ENCODE data around the gene FYN. TPM values are rescaled to one million over a fixed set of nuclear protein-coding genes. Genes with fewer than 3 reads are reported as not detected.

The FYN gene
- total RNA-seq, 1 experiment from 2014 or later, result 37.8 TPM

DNA sequence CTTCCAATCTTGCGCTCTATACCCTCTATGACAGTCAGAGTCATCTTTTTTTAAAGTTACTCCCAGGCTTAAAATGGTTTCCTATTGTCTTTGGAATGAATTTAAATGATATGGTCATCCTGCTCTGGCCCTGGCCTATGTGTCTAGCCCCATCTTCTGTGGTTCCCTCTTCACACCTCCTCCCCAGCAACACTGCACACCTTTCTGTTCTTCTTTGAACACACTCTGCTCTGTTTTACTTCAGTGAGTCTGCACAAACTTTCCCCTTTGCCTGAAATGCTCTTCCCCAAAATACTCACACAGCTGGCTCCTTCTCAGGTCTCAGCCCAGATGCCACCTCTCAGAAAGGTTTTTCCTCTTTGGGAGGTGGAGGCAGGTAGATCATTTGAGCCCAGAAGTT is 132.7 kb downstream of the FYN start:
- H3K4me1 Mint-ChIP-seq (ENCODE audit: insufficient read depth, unreplicated experiment), result peaks cover 22% of the 10 kb centered on the region
- no TSS peak for BruUV-seq (replicated peaks)
- H3K27ac Mint-ChIP-seq (ENCODE audit: low read depth, unreplicated experiment), result no peak overlapping the region
- CTCF ChIA-PET, result interaction anchor here (0.6 to 2.9 kb wide), 5 partner anchors 17 to 44 kb away, joined by 3 to 14 read pairs (median 3); no protein-coding TSS in a partner anchor
- intact Hi-C loops (cut with micrococcal nuclease), result no loop called here
- H3K9me3 Mint-ChIP-seq (ENCODE audit: unreplicated experiment), result no peaks in the 10 kb centered on the region
- POLR2A ChIA-PET, result no interaction called here
- no peaks in the 10 kb centered on the region for H3K27me3 Mint-ChIP-seq (ENCODE audit: insufficient read depth, unreplicated experiment)
- no peaks in the 10 kb centered on the region for H3K36me3 Mint-ChIP-seq (ENCODE audit: insufficient read depth, unreplicated experiment)
- no peak overlapping the region for H3K4me3 Mint-ChIP-seq (ENCODE audit: unreplicated experiment)
- TF ChIP-seq, protein P1, sequence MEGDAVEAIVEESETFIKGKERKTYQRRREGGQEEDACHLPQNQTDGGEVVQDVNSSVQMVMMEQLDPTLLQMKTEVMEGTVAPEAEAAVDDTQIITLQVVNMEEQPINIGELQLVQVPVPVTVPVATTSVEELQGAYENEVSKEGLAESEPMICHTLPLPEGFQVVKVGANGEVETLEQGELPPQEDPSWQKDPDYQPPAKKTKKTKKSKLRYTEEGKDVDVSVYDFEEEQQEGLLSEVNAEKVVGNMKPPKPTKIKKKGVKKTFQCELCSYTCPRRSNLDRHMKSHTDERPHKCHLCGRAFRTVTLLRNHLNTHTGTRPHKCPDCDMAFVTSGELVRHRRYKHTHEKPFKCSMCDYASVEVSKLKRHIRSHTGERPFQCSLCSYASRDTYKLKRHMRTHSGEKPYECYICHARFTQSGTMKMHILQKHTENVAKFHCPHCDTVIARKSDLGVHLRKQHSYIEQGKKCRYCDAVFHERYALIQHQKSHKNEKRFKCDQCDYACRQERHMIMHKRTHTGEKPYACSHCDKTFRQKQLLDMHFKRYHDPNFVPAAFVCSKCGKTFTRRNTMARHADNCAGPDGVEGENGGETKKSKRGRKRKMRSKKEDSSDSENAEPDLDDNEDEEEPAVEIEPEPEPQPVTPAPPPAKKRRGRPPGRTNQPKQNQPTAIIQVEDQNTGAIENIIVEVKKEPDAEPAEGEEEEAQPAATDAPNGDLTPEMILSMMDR (IDR thresholded peaks at IDR 0.05; ENCODE audit: unreplicated experiment), result no peak
- no peak for DNase-seq (ENCODE audit: unreplicated experiment)

DNA sequence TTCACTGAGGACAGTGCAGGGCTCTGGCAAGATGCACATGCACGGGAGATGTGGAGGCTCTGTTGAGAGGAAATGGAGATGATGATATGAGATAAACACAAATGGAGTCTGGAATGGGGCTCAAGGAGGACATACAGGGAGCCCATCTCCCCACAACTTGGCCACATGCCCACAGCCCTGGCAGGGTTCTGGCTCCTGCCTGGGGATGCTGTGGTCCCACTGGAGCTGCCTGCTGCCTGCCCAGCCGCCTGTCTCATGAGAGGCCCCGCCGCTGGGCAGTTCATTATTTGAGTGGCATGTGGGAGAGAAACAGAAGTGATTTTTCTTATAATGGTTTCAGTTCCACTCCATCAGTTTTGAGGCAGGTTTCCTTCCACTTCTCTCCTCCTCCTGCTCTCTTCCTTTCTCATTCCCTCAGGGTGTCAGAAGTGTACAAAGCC is 134.0 kb downstream of the FYN start:
- Mint-ChIP-seq H3K9me3 (ENCODE audit: unreplicated experiment) (no peaks in the 10 kb centered on the region), H3K36me3 (ENCODE audit: insufficient read depth, unreplicated experiment) (no peaks in the 10 kb centered on the region), H3K27me3 (ENCODE audit: insufficient read depth, unreplicated experiment) (no peaks in the 10 kb centered on the region), H3K4me3 (ENCODE audit: unreplicated experiment) (no peak overlapping the region), H3K27ac (ENCODE audit: low read depth, unreplicated experiment) (no peak overlapping the region), H3K4me1 (ENCODE audit: insufficient read depth, unreplicated experiment) (peaks cover 17% of the 10 kb centered on the region)
- TF ChIP-seq, protein P1 (IDR thresholded peaks at IDR 0.05; ENCODE audit: unreplicated experiment), result no peak
- intact Hi-C loops (cut with micrococcal nuclease), result no loop called here
- ChIA-PET POLR2A (interaction anchor here (0.7 kb wide), 1 partner anchor 233 kb away, joined by 4 read pairs; no protein-coding TSS in a partner anchor), CTCF (interaction anchor here (0.9 to 2.9 kb wide), 2 partner anchors 17 to 303 kb away, joined by 3 to 14 read pairs; no protein-coding TSS in a partner anchor)
- DNase-seq (ENCODE audit: unreplicated experiment), result no peak
- BruUV-seq (replicated peaks), result no TSS peak

DNA sequence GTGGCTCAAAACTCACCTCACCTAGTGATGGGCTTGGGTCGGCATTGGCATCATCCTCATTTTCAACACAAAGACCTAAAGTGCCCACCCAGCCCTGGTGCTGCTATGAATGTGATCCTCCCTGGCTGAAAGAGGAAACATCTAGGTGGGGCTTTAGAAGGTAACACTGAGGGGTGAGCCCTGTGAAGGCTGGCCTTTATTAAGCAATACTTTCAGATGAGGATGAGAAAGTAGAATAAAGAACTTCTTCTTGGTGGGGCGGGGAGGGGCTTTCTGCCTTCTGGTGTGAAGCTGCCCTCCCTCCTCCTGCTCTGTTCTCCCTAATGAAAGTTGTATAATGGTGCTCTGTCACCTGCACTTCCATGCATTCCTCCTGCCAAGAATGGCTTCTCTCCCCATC is 134.6 kb downstream of the FYN start:
- peaks cover 17% of the 10 kb centered on the region for H3K4me1 Mint-ChIP-seq (ENCODE audit: insufficient read depth, unreplicated experiment)

DNA sequence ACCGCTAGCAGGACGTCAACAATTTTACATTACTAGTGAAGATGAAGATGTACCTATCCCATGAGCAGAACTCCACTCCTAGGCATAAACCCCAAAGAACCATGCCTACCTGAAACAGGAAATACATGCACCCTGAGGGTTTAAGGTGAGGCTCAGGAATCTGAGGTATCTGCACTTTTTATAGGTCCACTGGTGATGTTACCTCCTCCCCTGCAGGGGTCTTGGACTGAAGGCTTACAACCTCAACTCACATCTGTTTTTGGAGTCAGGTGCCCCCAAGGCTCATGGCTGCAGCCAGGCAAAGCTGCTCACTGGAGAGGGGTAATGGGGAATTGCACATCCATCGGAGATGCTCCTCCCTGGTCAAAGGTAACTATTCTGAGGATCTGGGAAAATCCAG is 135.1 kb downstream of the FYN start:
- H3K9me3 Mint-ChIP-seq (ENCODE audit: unreplicated experiment), result no peaks in the 10 kb centered on the region
- POLR2A ChIA-PET, result no interaction called here
- no peak overlapping the region for H3K27ac Mint-ChIP-seq (ENCODE audit: low read depth, unreplicated experiment)
- CTCF ChIA-PET, result interaction anchor here (0.6 to 2.9 kb wide), 5 partner anchors 11 to 19 kb away, joined by 3 to 14 read pairs (median 3); no protein-coding TSS in a partner anchor
- no peak for DNase-seq (ENCODE audit: unreplicated experiment)
- TF ChIP-seq, protein P1 (IDR thresholded peaks at IDR 0.05; ENCODE audit: unreplicated experiment), result no peak
- BruUV-seq (replicated peaks), result no TSS peak
- peaks cover 17% of the 10 kb centered on the region for H3K4me1 Mint-ChIP-seq (ENCODE audit: insufficient read depth, unreplicated experiment)
- H3K27me3 Mint-ChIP-seq (ENCODE audit: insufficient read depth, unreplicated experiment), result no peaks in the 10 kb centered on the region
- no peaks in the 10 kb centered on the region for H3K36me3 Mint-ChIP-seq (ENCODE audit: insufficient read depth, unreplicated experiment)
- intact Hi-C loops (cut with micrococcal nuclease), result no loop called here
- H3K4me3 Mint-ChIP-seq (ENCODE audit: unreplicated experiment), result no peak overlapping the region

More for the DNA sequence above, 134.6 kb downstream of the FYN start:
- TF ChIP-seq, protein P1 (IDR thresholded peaks at IDR 0.05; ENCODE audit: unreplicated experiment), result no peak
- ChIA-PET POLR2A (interaction anchor here (0.7 kb wide), 1 partner anchor 234 kb away, joined by 4 read pairs; no protein-coding TSS in a partner anchor), CTCF (interaction anchor here (0.6 to 2.9 kb wide), 2 partner anchors 16 to 19 kb away, joined by 3 to 14 read pairs; no protein-coding TSS in a partner anchor)
- H3K27ac Mint-ChIP-seq (ENCODE audit: low read depth, unreplicated experiment), result no peak overlapping the region
- H3K9me3 Mint-ChIP-seq (ENCODE audit: unreplicated experiment), result no peaks in the 10 kb centered on the region
- H3K27me3 Mint-ChIP-seq (ENCODE audit: insufficient read depth, unreplicated experiment), result no peaks in the 10 kb centered on the region
- DNase-seq (ENCODE audit: unreplicated experiment), result no peak
- H3K4me3 Mint-ChIP-seq (ENCODE audit: unreplicated experiment), result no peak overlapping the region
- no peaks in the 10 kb centered on the region for H3K36me3 Mint-ChIP-seq (ENCODE audit: insufficient read depth, unreplicated experiment)
- intact Hi-C loops (cut with micrococcal nuclease), result no loop called here
- no TSS peak for BruUV-seq (replicated peaks)
